Mucosa of stomach (tissue), 1 donor: ENCODE measurements around the gene SEC61A1.

Experiments used
- H3K27me3 ChIP-seq: one replicate; pipeline ENCODE4 v1.7.0; 2013; ENCODE audit warnings: mild to moderate bottlenecking, low read length; ENCODE audit not compliant: control insufficient read depth, insufficient read depth
- H3K36me3 ChIP-seq: one replicate; pipeline ENCODE4 v1.7.0; 2013; ENCODE audit warnings: low read length; ENCODE audit not compliant: control insufficient read depth, insufficient read depth
- H3K4me1 ChIP-seq: one replicate; pipeline ENCODE4 v1.7.0; 2013; ENCODE audit warnings: mild to moderate bottlenecking, low read length; ENCODE audit not compliant: control insufficient read depth, insufficient read depth
- H3K4me3 ChIP-seq: one replicate; pipeline ENCODE4 v1.7.0; 2013; ENCODE audit warnings: low read length
- H3K9ac ChIP-seq: one replicate; pipeline ENCODE4 v1.7.0; 2013; ENCODE audit warnings: mild to moderate bottlenecking, low read length, moderate library complexity
- H3K9me3 ChIP-seq: one replicate; pipeline ENCODE4 v1.7.0; 2013; ENCODE audit warnings: mild to moderate bottlenecking, low read length, moderate library complexity; ENCODE audit not compliant: control insufficient read depth
- donor health status: Pancreatic carcinoma.

SEC61A1 gene

DNA sequence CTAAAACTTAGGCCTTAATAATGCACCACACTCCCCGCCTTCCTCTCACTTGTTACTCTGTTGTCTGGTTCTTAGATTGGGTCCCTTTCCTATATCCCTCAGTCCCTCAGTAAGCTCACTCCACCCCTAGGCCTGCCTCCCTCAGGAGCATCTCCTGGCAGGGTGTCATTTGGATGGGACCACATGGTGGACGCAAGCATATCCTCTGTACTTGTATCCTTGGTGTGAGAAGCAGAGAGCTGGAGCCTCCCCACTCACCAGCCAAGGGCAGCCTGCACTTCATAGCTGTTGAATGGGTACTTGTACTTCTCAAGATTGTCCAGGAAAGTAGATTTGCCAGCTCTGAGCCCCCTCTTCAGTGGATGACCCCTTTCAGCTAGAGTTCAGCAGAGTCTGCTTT, 11.6 kb downstream of the SEC61A1 start:
- Histone ChIP-seq H3K9me3 (no peaks in the 10 kb centered on the region), H3K27me3 (no peaks in the 10 kb centered on the region), H3K36me3 (peaks cover 41% of the 10 kb centered on the region), H3K4me3 (no peak overlapping the region), H3K9ac (no peak overlapping the region), H3K4me1 (no peaks in the 10 kb centered on the region)

DNA sequence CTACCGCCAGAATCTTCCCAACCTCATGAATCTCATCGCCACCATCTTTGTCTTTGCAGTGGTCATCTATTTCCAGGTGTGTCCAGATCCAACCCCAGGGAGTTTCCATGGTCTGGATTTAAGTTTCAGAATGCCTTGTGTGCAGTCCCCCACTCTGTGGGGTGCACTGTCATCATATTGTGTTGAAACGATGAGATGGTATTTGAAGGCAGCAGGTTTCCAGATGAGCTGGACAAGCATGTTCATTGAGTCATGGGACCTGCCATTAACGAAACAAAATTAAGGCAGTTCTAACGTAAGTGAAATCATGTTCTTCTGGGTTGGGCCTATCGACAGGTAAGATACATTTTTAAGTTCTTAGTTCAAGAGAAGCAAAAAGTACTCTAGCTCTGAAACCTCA, 12.7 kb downstream of the SEC61A1 start:
- no peak overlapping the region for H3K9ac ChIP-seq
- peaks cover 35% of the 10 kb centered on the region for H3K36me3 ChIP-seq
- no peaks in the 10 kb centered on the region for H3K9me3 ChIP-seq
- H3K27me3 ChIP-seq, result no peaks in the 10 kb centered on the region
- no peak overlapping the region for H3K4me3 ChIP-seq
- H3K4me1 ChIP-seq, result no peaks in the 10 kb centered on the region

DNA sequence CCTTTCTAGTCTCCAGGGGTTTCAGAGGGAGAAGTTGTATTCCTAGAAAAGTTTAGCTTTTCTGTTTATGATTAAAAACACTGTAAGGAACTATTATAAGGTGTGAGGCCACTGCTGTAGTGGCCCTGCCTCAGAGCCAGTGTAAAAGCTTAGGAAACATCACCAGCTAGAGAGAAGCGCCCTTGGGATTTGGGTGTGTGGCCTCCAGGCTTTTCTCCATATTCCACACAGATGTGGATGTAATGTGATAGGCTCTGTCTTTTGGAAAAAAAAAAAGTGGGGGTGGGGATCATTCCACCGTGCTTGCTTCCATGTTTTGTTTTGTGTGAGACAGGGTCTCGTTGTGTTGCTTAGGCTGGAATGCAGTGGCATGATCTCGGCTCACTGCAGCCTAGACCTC, 13.9 kb downstream of the SEC61A1 start:
- Histone ChIP-seq H3K36me3 (peaks cover 31% of the 10 kb centered on the region), H3K9me3 (no peaks in the 10 kb centered on the region), H3K4me1 (no peaks in the 10 kb centered on the region), H3K9ac (no peak overlapping the region), H3K27me3 (no peaks in the 10 kb centered on the region), H3K4me3 (no peak overlapping the region)

DNA sequence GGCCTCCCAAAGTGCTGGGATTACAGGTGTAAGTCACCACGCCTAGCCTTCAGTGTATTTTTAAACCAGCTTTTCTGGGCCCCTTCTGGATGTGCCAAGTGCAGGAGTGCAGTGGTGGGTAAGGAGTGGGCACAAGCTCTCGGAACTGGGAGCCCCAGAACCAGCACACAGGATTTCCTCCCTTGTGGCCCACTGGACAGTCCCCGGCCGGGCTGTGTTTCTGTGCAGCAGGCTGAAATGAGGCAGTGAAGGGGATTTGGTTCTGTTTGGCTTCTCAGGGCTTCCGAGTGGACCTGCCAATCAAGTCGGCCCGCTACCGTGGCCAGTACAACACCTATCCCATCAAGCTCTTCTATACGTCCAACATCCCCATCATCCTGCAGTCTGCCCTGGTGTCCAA, 14.4 kb downstream of the SEC61A1 start:
- no peak overlapping the region for H3K9ac ChIP-seq
- H3K9me3 ChIP-seq, result no peaks in the 10 kb centered on the region
- H3K4me3 ChIP-seq, result no peak overlapping the region
- no peaks in the 10 kb centered on the region for H3K27me3 ChIP-seq
- H3K4me1 ChIP-seq, result no peaks in the 10 kb centered on the region
- peaks cover 29% of the 10 kb centered on the region for H3K36me3 ChIP-seq

DNA sequence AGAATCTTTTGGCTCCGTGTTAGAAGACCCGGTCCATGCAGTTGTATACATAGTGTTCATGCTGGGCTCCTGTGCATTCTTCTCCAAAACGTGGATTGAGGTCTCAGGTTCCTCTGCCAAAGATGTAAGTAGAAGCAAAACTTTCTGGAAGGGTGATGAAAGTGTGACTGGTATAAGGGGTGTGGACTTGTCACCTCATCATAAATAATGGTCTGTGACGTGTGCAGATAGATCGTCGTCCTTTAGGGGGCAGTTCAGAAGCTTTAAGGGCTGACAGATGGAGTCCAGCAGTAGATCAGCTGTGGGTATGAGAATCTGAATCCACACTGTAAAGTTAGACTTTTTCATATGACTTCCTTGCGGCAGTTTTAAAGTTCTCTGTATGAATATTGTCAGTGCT, 15.3 kb downstream of the SEC61A1 start:
- Histone ChIP-seq H3K4me3 (no peak overlapping the region), H3K9ac (no peak overlapping the region), H3K4me1 (no peaks in the 10 kb centered on the region), H3K9me3 (no peaks in the 10 kb centered on the region), H3K36me3 (peaks cover 27% of the 10 kb centered on the region), H3K27me3 (no peaks in the 10 kb centered on the region)

DNA sequence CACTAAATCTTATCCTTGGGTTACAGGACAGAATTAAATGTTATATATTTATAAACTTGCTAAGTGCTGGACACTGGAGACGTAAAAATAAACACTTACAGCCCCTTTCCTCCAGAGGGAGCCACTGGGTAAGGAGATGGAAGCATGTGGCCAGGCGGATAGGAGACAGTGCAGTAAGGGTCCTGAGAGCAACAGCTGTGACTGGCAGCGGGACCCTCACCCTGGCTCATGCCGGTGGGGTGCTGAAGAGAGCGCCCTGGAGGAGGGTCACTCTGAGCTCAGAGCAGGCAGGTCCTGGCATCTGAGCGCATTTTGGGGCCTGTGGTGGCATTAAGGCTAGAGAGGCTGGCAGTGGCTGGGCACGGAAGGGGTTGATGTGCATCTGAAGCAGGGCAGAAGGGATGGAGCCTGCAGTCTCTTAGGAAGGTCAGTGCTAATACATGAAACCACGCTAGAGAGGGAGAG, 16.0 kb downstream of the SEC61A1 start:
- Histone ChIP-seq H3K36me3 (peaks cover 31% of the 10 kb centered on the region), H3K9ac (no peak overlapping the region), H3K9me3 (no peaks in the 10 kb centered on the region), H3K27me3 (no peaks in the 10 kb centered on the region), H3K4me3 (no peak overlapping the region), H3K4me1 (no peaks in the 10 kb centered on the region)

DNA sequence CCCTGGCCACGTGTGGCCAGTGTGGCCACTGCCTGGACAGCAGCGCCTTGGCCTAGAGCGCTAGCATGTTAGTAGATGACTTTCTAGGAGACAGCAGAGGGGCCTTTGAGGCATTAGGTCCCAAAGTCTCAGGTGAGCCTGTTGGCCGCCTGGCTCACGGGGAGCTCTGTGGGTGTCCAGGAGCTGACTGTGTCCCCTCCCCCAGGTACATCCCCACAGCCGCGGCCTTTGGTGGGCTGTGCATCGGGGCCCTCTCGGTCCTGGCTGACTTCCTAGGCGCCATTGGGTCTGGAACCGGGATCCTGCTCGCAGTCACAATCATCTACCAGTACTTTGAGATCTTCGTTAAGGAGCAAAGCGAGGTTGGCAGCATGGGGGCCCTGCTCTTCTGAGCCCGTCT, 17.0 kb downstream of the SEC61A1 start:
- no peaks in the 10 kb centered on the region for H3K4me1 ChIP-seq
- no peaks in the 10 kb centered on the region for H3K27me3 ChIP-seq
- peaks cover 31% of the 10 kb centered on the region for H3K36me3 ChIP-seq
- H3K4me3 ChIP-seq, result no peak overlapping the region
- no peaks in the 10 kb centered on the region for H3K9me3 ChIP-seq
- no peak overlapping the region for H3K9ac ChIP-seq

DNA sequence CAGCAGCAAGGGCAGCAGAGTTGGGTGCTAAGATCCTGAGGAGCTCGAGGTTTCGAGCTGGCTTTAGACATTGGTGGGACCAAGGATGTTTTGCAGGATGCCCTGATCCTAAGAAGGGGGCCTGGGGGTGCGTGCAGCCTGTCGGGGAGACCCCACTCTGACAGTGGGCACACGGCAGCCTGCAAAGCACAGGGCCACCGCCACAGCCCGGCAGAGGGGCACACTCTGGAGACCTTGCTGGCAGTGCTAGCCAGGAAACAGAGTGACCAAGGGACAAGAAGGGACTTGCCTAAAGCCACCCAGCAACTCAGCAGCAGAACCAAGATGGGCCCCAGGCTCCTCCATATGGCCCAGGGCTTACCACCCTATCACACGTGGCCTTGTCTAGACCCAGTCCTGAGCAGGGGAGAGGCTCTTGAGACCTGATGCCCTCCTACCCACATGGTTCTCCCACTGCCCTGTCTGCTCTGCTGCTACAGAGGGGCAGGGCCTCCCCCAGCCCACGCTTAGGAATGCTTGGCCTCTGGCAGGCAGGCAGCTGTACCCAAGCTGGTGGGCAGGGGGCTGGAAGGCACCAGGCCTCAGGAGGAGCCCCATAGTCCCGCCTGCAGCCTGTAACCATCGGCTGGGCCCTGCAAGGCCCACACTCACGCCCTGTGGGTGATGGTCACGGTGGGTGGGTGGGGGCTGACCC, 18.8 kb downstream of the SEC61A1 start:
- Histone ChIP-seq H3K4me3 (no peak overlapping the region), H3K9ac (no peak overlapping the region), H3K4me1 (peaks cover 12% of the 10 kb centered on the region), H3K9me3 (no peaks in the 10 kb centered on the region), H3K36me3 (peaks cover 30% of the 10 kb centered on the region), H3K27me3 (no peaks in the 10 kb centered on the region)

DNA sequence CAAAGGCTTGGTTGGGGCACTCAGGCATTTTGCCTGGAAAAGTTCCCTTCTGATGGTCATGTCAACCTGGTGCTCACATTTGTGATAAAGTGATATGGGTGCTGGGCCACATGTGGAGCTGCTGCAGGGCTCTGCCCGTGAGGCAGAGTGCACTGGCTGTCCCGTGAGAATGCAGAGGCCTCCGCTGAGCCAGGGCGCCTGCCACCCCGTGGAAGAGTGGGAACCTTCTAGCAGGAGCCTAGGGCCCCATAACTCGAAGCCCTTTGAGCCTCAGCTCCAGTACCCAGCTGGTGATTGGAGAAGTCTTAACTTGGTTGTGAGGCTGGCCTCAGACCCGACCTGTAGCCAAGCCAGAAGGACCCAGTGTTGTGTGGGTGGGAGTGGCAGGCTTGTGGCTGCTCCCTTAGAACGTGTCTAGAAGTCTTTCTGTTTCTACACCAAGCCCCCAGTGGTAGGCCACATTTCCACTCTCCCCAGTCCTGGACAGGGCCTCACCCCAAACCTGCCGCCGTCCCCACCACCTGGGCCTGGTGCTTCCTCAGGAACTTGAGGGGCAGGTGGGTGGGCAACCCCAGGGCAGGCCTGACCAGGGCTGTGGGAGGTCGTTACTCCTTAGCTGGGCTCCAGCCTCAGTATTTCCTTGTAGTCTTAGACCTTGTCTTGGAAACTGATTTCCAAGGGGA, 19.7 kb downstream of the SEC61A1 start:
- peaks cover 15% of the 10 kb centered on the region for H3K4me1 ChIP-seq

DNA sequence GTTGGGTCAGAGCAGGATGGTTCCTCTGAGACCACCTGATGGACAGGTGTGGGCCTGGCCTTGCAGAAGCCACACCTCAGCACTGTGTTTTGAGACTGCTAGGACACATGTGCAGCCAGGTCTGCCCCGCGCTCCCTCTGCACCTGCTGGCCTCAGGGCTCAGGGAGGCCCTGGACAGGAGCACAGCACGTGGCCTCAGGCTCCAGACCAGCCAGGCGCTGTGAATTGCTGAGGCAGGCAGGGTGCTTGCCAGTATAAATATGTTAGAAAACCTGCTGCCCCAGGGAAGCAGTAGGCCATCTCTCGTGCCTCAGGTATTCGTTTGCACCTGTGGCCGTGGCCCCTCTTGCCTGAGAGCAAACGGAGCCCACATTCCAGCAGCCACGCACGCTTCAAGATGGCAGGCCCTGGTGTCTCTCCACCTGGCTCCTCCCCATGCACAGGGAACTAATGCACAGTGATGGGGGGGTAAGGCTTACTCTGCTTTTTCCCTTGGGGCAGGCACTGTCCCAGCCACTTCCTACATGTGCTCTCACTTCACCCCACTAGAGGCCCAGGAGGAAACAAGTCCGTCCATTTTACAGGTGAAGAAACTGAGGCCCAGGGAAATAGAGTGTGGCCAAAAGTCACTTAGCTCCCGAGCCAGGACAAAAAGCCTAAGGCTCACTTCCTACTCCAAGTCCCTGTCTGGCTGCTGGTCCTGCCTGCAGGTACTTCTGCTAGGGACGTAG, 20.4 kb downstream of the SEC61A1 start:
- Histone ChIP-seq H3K4me3 (no peak overlapping the region), H3K9ac (no peak overlapping the region), H3K36me3 (peaks cover 22% of the 10 kb centered on the region), H3K9me3 (no peaks in the 10 kb centered on the region), H3K4me1 (peaks cover 21% of the 10 kb centered on the region), H3K27me3 (no peaks in the 10 kb centered on the region)

More for the DNA sequence above, 19.7 kb downstream of the SEC61A1 start:
- Histone ChIP-seq H3K4me3 (no peak overlapping the region), H3K9ac (no peak overlapping the region), H3K36me3 (peaks cover 23% of the 10 kb centered on the region), H3K27me3 (no peaks in the 10 kb centered on the region), H3K9me3 (no peaks in the 10 kb centered on the region)

DNA sequence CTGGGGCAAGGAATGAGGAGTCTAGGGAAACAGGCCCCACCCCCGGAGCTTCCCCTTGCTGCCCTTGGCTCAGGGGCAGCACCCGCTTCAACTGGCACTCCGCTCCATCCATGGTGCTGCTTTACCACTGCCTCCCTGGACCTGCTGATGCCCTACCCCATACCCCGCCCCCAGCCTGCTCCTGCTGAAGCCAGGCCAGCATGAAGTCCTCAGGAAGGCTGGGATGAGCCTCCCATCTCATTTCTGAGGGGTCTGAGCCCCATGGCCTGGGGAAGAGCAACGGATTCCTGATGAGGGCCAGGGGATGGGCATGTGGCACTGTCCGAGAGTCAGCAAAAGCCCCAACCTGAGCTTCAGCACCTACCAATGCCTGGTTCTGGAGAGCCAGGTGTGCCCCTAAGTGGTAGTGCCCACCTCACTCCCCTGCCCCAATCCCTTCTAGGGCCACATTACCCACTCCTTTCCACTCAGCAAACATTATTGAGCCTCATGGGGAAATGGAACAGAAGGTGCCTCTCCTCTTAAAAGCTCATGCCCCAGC, 21.0 kb downstream of the SEC61A1 start:
- H3K9ac ChIP-seq, result no peak overlapping the region
- peaks cover 22% of the 10 kb centered on the region for H3K4me1 ChIP-seq
- H3K4me3 ChIP-seq, result no peak overlapping the region
- no peaks in the 10 kb centered on the region for H3K27me3 ChIP-seq
- H3K36me3 ChIP-seq, result peaks cover 20% of the 10 kb centered on the region
- no peaks in the 10 kb centered on the region for H3K9me3 ChIP-seq

DNA sequence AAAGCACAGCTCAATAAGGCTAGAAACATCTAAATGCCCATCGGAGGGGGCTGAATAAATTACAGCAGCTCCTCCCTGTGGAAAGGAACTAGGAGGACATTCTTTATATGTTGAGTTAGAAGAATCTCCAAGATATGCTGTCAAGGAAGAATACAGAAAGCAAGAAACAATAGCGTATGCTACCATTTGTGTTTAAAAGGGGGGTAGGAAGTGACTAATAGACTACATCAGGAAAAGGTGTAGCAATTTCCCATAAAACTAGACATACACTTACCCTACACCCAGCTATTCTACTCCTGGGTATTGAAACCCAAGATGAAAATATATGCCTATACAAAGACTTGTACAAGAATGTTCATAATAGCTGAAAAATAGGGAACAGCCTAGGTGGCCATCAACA, 21.6 kb downstream of the SEC61A1 start:
- H3K4me3 ChIP-seq, result no peak overlapping the region
- no peak overlapping the region for H3K9ac ChIP-seq
- no peaks in the 10 kb centered on the region for H3K9me3 ChIP-seq
- H3K4me1 ChIP-seq, result peaks cover 22% of the 10 kb centered on the region
- H3K27me3 ChIP-seq, result no peaks in the 10 kb centered on the region
- peaks cover 15% of the 10 kb centered on the region for H3K36me3 ChIP-seq
